GM18951 (cell line): ENCODE data around the gene SRPK3.

ENCODE experiments used
- POLR2A ChIP-seq: IDR thresholded peaks from 4 replicates; pipeline ENCODE4 v1.6.1; 2011; ENCODE audit warnings: mild to moderate bottlenecking; ENCODE audit not compliant: insufficient read length, insufficient read depth; ENCODE audit errors: extremely low read depth
- in situ Hi-C: fragments of 300-500 bp; cut with MboI; formaldehyde crosslinking; loops from one replicate; pipeline ENCODE4 v1.12.0; 2022; ENCODE audit warnings: low sequenced_read_pairs, mixed read lengths, inconsistent platforms; ENCODE audit not compliant: unreplicated experiment

Gene SRPK3

GRCh38 chrX:153762626-153763173 is 18.1 kb upstream of the SRPK3 start:
- no peak for TF ChIP-seq POLR2A
- in situ Hi-C loops = no loop called here

- in situ Hi-C loops = no loop called here
- TF ChIP-seq POLR2A = no peak
Measured at GRCh38 chrX:153763298-153763932, 17.4 kb upstream of the SRPK3 start.

GRCh38 chrX:153763989-153764755 is 16.7 kb upstream of the SRPK3 start, which contains the start of gene PLXNB3:
Gene PLXNB3, plus strand, starts transcription at chrX:153764249. Its CDS starts 1,287 bp downstream, at chrX:153765536.
- TF ChIP-seq POLR2A = no peak
- in situ Hi-C loops = no loop called here

- no peak for TF ChIP-seq POLR2A
- in situ Hi-C loops = no loop called here
Measured at GRCh38 chrX:153764786-153765137, 16.1 kb upstream of the SRPK3 start.

- in situ Hi-C loops = no loop called here
- no peak for TF ChIP-seq POLR2A
Measured at GRCh38 chrX:153765138-153766079, 15.4 kb upstream of the SRPK3 start.

GRCh38 chrX:153766098-153766817 is 14.6 kb upstream of the SRPK3 start:
- no peak for TF ChIP-seq POLR2A
- in situ Hi-C loops = no loop called here

- no peak for TF ChIP-seq POLR2A
- in situ Hi-C loops = no loop called here
Measured at GRCh38 chrX:153766871-153767673, 13.8 kb upstream of the SRPK3 start.

- no peak for TF ChIP-seq POLR2A
- in situ Hi-C loops = no loop called here
Measured at GRCh38 chrX:153767674-153768055, 13.2 kb upstream of the SRPK3 start.

GRCh38 chrX:153768311-153769157 is 12.3 kb upstream of the SRPK3 start:
- in situ Hi-C loops = no loop called here

GRCh38 chrX:153769158-153769864 is 11.5 kb upstream of the SRPK3 start:
- no peak for TF ChIP-seq POLR2A
- in situ Hi-C loops = no loop called here

More at GRCh38 chrX:153768311-153769157, 12.3 kb upstream of the SRPK3 start:
- no peak for TF ChIP-seq POLR2A
